GM23338 (cell line): ENCODE results near the gene SSBP2. TPM values are rescaled to one million over a fixed set of nuclear protein-coding genes. Genes with fewer than 3 reads are reported as not detected.

Experiments used
- ATAC-seq: fragments of 200-7000 bp; cut with Tn5 transposase; 3 replicates; pipeline ENCODE4 v1.9.1; 2020
- DNase-seq: peaks from one replicate; pipeline ENCODE4 v3.0.0-alpha.2; 2015; ENCODE audit warnings: low spot score
- H2AFZ ChIP-seq: fragments of 200-600 bp; sonication (generic); 2 replicates; pipeline ENCODE4 v1.8.0; 2016; ENCODE audit warnings: antibody characterized with exemption, mild to moderate bottlenecking, moderate library complexity
- H3F3A ChIP-seq: fragments of 200-600 bp; sonication (generic); replicated peaks from 2 replicates; pipeline ENCODE4 v1.8.0; 2017; ENCODE audit warnings: antibody characterized with exemption, mixed run types, low read depth
- H3K27ac ChIP-seq: fragments of 200-600 bp; sonication (generic); 2 replicates; pipeline ENCODE4 v1.6.1; 2016; ENCODE audit warnings: low read depth
- H3K27me3 ChIP-seq: fragments of 200-600 bp; sonication (generic); 2 replicates; pipeline ENCODE4 v1.8.0; 2016; ENCODE audit warnings: mild to moderate bottlenecking, mixed run types, moderate library complexity; ENCODE audit not compliant: insufficient read depth
- H3K36me3 ChIP-seq: fragments of 200-600 bp; sonication (generic); 2 replicates; pipeline ENCODE4 v1.8.0; 2016; ENCODE audit warnings: mild to moderate bottlenecking; ENCODE audit not compliant: insufficient read depth
- H3K4me1 ChIP-seq: fragments of 200-600 bp; sonication (generic); 2 replicates; pipeline ENCODE4 v1.8.0; 2016; ENCODE audit warnings: mild to moderate bottlenecking, moderate library complexity; ENCODE audit not compliant: insufficient read depth
- H3K4me2 ChIP-seq: fragments of 200-600 bp; sonication (generic); 2 replicates; pipeline ENCODE4 v1.7.1; 2017; ENCODE audit warnings: mixed run types
- H3K4me3 ChIP-seq: fragments of 200-600 bp; sonication (generic); 2 replicates; pipeline ENCODE4 v1.6.1; 2016; ENCODE audit warnings: mixed run types
- H3K79me2 ChIP-seq: fragments of 200-600 bp; sonication (generic); replicated peaks from 2 replicates; pipeline ENCODE4 v1.8.0; 2017; ENCODE audit warnings: mild to moderate bottlenecking; ENCODE audit not compliant: insufficient read depth
- H3K9me2 ChIP-seq: fragments of 200-600 bp; sonication (generic); 2 replicates; pipeline ENCODE4 v1.8.0; 2017; ENCODE audit not compliant: insufficient read depth
- H4K20me1 ChIP-seq: fragments of 200-600 bp; sonication (generic); replicated peaks from 2 replicates; pipeline ENCODE4 v1.8.0; 2017; ENCODE audit warnings: mild to moderate bottlenecking; ENCODE audit not compliant: insufficient read depth
- H3K27ac Mint-ChIP-seq: 2 replicates; pipeline ENCODE4 v1.8.0; 2020; ENCODE audit warnings: inconsistent platforms, mild to moderate bottlenecking, moderate library complexity, mixed read lengths
- H3K27me3 Mint-ChIP-seq: 3 replicates; pipeline ENCODE4 v1.8.0; 2022; ENCODE audit warnings: low read depth, mild to moderate bottlenecking, moderate library complexity, mixed read lengths, inconsistent platforms; ENCODE audit not compliant: insufficient read depth, poor library complexity
- H3K36me3 Mint-ChIP-seq: 3 replicates; pipeline ENCODE4 v1.8.0; 2021; ENCODE audit warnings: low read depth, mild to moderate bottlenecking, inconsistent platforms, moderate library complexity, mixed read lengths
- H3K4me1 Mint-ChIP-seq: 3 replicates; pipeline ENCODE4 v1.8.0; 2020; ENCODE audit warnings: mild to moderate bottlenecking, inconsistent platforms, mixed read lengths
- H3K4me3 Mint-ChIP-seq: 3 replicates; pipeline ENCODE4 v1.8.0; 2021; ENCODE audit warnings: moderate library complexity, mild to moderate bottlenecking, inconsistent platforms, mixed read lengths
- H3K9me3 Mint-ChIP-seq: 3 replicates; pipeline ENCODE4 v1.8.0; 2020; ENCODE audit warnings: moderate library complexity, mild to moderate bottlenecking, inconsistent platforms, mixed read lengths
- CREB1 ChIP-seq: fragments of 250-450 bp; sonication (Bioruptor Pico); IDR thresholded peaks from 2 replicates; pipeline ENCODE4 v1.5.0; 2020; ENCODE audit warnings: low read depth, mild to moderate bottlenecking, moderate library complexity
- EZH2 ChIP-seq: fragments of 200-600 bp; sonication (generic); IDR thresholded peaks from one replicate; pipeline ENCODE4 v1.8.0; 2017; ENCODE audit warnings: antibody characterized with exemption, mild to moderate bottlenecking, low read depth; ENCODE audit not compliant: unreplicated experiment
- EZH2phosphoT487 ChIP-seq: fragments of 200-600 bp; sonication (generic); IDR thresholded peaks from one replicate; pipeline ENCODE4 v1.8.1; 2018; ENCODE audit warnings: antibody characterized with exemption; ENCODE audit not compliant: unreplicated experiment
- JUNB ChIP-seq: IDR thresholded peaks from one replicate; pipeline ENCODE4 v1.6.1; 2016; ENCODE audit warnings: antibody characterized with exemption; ENCODE audit not compliant: unreplicated experiment
- POLR2AphosphoS5 ChIP-seq: IDR thresholded peaks from 2 replicates; pipeline ENCODE4 v1.6.1; 2016; ENCODE audit warnings: antibody characterized with exemption, low read depth
- ZNF114 ChIP-seq: fragments of 250-450 bp; sonication (Bioruptor Pico); IDR thresholded peaks from 2 replicates; pipeline ENCODE4 v1.5.0; 2020; ENCODE audit warnings: mild to moderate bottlenecking, moderate library complexity
- polyA plus RNA-seq: library from polyadenylated mRNA; unstranded; fragments of >200 nt; fragmentation: Nextera tagmentation; extraction: Ambion mirVana; gene quantifications from 2 replicates; pipeline ENCODE4 v1.2.1, GENCODE V29; 2016
- total RNA-seq: library from RNA; depleted of rRNA; stranded (reverse); fragments of >200 nt; shearing (Covaris generic); gene quantifications from 2 replicates; pipeline ENCODE4 v1.2.3, GENCODE V29; 2014
- TF ChIP-seq, protein P1 (sequence below): fragments of 250-450 bp; sonication (Bioruptor Pico); IDR thresholded peaks from 2 replicates; pipeline ENCODE4 v1.5.0; 2020; ENCODE audit warnings: mild to moderate bottlenecking, moderate library complexity

The SSBP2 gene
- total and polyA plus RNA-seq, 2 experiments from 2014 or later: 21.5 to 24.7 TPM

DNA sequence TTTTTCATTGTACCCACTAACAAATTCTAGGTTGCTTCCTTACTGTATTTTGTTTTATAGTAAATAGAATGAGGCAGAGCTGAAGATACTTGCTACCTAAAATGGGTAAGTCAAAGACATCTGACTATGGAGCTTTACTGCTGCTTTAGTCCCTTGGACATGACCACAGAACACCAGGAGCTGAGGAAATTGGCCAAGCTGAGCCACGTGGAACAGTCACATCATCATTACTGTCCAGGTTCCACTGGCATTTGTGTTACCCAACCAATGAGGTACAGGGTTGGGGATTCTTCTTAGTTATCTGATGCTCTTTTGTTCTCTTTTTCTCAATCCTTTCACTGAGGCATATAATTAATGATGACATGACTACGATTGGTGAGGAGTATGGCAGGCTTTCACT is 47.1 kb downstream of the SSBP2 start (continued):
- no peak for TF ChIP-seq EZH2
- TF ChIP-seq ZNF114: no peak
- TF ChIP-seq EZH2phosphoT487: no peak
- no peak for TF ChIP-seq JUNB

- Histone ChIP-seq H3K79me2 (no peaks in the 10 kb centered on the region), H3K4me2 (no peak overlapping the region), H3K9me2 (no peaks in the 10 kb centered on the region), H3K36me3 (0 out of 2 replicates have a peak, but pooled peaks cover 4% of the 10 kb centered on the region), H3K27ac (no peak overlapping the region), H4K20me1 (no peaks in the 10 kb centered on the region), H2AFZ (no peak overlapping the region), H3K27me3 (no peaks in the 10 kb centered on the region), H3K4me1 (peaks cover 4% of the 10 kb centered on the region; the same call in 1 of the 2 replicates), H3K4me3 (no peak overlapping the region), H3F3A (no peaks in the 10 kb centered on the region)
- Mint-ChIP-seq H3K9me3 (peaks cover 6% of the 10 kb centered on the region; the same call in 1 of the 3 replicates), H3K36me3 (peaks cover 14% of the 10 kb centered on the region), H3K4me1 (peaks cover 9% of the 10 kb centered on the region; the same call in 2 of the 3 replicates), H3K27ac (no peak overlapping the region), H3K4me3 (no peak overlapping the region), H3K27me3 (peaks cover 1% of the 10 kb centered on the region)
- DNase-seq: no peak
- TF ChIP-seq POLR2AphosphoS5 (no peak), CREB1 (CRISPR knock-in tag) (no peak)
- TF ChIP-seq, protein P1, sequence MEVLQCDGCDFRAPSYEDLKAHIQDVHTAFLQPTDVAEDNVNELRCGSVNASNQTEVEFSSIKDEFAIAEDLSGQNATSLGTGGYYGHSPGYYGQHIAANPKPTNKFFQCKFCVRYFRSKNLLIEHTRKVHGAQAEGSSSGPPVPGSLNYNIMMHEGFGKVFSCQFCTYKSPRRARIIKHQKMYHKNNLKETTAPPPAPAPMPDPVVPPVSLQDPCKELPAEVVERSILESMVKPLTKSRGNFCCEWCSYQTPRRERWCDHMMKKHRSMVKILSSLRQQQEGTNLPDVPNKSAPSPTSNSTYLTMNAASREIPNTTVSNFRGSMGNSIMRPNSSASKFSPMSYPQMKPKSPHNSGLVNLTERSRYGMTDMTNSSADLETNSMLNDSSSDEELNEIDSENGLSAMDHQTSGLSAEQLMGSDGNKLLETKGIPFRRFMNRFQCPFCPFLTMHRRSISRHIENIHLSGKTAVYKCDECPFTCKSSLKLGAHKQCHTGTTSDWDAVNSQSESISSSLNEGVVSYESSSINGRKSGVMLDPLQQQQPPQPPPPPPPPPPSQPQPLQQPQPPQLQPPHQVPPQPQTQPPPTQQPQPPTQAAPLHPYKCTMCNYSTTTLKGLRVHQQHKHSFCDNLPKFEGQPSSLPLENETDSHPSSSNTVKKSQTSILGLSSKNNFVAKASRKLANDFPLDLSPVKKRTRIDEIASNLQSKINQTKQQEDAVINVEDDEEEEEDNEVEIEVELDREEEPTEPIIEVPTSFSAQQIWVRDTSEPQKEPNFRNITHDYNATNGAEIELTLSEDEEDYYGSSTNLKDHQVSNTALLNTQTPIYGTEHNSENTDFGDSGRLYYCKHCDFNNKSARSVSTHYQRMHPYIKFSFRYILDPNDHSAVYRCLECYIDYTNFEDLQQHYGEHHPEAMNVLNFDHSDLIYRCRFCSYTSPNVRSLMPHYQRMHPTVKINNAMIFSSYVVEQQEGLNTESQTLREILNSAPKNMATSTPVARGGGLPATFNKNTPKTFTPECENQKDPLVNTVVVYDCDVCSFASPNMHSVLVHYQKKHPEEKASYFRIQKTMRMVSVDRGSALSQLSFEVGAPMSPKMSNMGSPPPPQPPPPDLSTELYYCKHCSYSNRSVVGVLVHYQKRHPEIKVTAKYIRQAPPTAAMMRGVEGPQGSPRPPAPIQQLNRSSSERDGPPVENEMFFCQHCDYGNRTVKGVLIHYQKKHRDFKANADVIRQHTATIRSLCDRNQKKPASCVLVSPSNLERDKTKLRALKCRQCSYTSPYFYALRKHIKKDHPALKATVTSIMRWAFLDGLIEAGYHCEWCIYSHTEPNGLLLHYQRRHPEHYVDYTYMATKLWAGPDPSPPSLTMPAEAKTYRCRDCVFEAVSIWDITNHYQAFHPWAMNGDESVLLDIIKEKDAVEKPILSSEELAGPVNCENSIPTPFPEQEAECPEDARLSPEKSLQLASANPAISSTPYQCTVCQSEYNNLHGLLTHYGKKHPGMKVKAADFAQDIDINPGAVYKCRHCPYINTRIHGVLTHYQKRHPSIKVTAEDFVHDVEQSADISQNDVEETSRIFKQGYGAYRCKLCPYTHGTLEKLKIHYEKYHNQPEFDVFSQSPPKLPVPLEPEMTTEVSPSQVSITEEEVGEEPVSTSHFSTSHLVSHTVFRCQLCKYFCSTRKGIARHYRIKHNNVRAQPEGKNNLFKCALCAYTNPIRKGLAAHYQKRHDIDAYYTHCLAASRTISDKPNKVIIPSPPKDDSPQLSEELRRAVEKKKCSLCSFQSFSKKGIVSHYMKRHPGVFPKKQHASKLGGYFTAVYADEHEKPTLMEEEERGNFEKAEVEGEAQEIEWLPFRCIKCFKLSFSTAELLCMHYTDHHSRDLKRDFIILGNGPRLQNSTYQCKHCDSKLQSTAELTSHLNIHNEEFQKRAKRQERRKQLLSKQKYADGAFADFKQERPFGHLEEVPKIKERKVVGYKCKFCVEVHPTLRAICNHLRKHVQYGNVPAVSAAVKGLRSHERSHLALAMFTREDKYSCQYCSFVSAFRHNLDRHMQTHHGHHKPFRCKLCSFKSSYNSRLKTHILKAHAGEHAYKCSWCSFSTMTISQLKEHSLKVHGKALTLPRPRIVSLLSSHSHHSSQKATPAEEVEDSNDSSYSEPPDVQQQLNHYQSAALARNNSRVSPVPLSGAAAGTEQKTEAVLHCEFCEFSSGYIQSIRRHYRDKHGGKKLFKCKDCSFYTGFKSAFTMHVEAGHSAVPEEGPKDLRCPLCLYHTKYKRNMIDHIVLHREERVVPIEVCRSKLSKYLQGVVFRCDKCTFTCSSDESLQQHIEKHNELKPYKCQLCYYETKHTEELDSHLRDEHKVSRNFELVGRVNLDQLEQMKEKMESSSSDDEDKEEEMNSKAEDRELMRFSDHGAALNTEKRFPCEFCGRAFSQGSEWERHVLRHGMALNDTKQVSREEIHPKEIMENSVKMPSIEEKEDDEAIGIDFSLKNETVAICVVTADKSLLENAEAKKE: no peak
- ATAC-seq: no peak
These were observed 50.7 kb downstream of the SSBP2 start for GRCh38 chr5:81700166-81700565.
